HFF-Myc (cell line): ENCODE measurements around the gene OR10H4.

Source experiments
- DNase-seq: peaks from one replicate; pipeline ENCODE4 v3.0.0-alpha.2; 2011; ENCODE audit warnings: low read depth; ENCODE audit errors: extremely low read depth
- H3K4me3 ChIP-seq: replicated peaks from 2 replicates; pipeline ENCODE4 v1.5.1; 2011; ENCODE audit warnings: low read depth, mild to moderate bottlenecking, control low read depth, low read length
- CTCF ChIP-seq: IDR thresholded peaks from 2 replicates; pipeline ENCODE4 v1.5.1; 2012; ENCODE audit warnings: mild to moderate bottlenecking, low read depth, low read length, control low read depth; ENCODE audit errors: missing control alignments

The OR10H4 gene

GRCh38 chr19:15991602-15992001 lies 42.8 kb downstream of the OR10H4 start:
- DNase-seq, result no peak
- TF ChIP-seq CTCF, result no peak

GRCh38 chr19:15992014-15992413 lies 43.2 kb downstream of the OR10H4 start:
- H3K4me3 ChIP-seq, result no peak overlapping the region
- TF ChIP-seq CTCF, result no peak
- DNase-seq, result no peak

More at GRCh38 chr19:15991602-15992001, 42.8 kb downstream of the OR10H4 start:
- H3K4me3 ChIP-seq, result no peak overlapping the region

- DNase-seq, result no peak
- TF ChIP-seq CTCF, result no peak
- no peak overlapping the region for H3K4me3 ChIP-seq
These were observed 46.7 kb downstream of the OR10H4 start for GRCh38 chr19:15995536-15995935.

- no peak for DNase-seq
- no peak for TF ChIP-seq CTCF
- H3K4me3 ChIP-seq, result no peak overlapping the region
These were observed 49.4 kb downstream of the OR10H4 start for GRCh38 chr19:15998166-15998565.
